Activated naive CD8-positive, alpha-beta T cell (primary cell): ENCODE results near the gene ITPR2.

Source experiments
- H3K27ac Mint-ChIP-seq: one replicate; pipeline ENCODE4 v1.8.0; 2021; ENCODE audit warnings: mixed read lengths
- H3K27me3 Mint-ChIP-seq: one replicate; pipeline ENCODE4 v1.8.0; 2021; ENCODE audit warnings: mixed read lengths
- H3K36me3 Mint-ChIP-seq: one replicate; pipeline ENCODE4 v1.8.0; 2021; ENCODE audit warnings: mixed read lengths
- H3K4me1 Mint-ChIP-seq: one replicate; pipeline ENCODE4 v1.8.0; 2021; ENCODE audit warnings: low read depth, mixed read lengths
- H3K4me3 Mint-ChIP-seq: one replicate; pipeline ENCODE4 v1.8.0; 2021; ENCODE audit warnings: mild to moderate bottlenecking, mixed read lengths
- H3K9me3 Mint-ChIP-seq: one replicate; pipeline ENCODE4 v1.8.0; 2021; ENCODE audit warnings: low read depth, mixed read lengths

The ITPR2 gene

DNA sequence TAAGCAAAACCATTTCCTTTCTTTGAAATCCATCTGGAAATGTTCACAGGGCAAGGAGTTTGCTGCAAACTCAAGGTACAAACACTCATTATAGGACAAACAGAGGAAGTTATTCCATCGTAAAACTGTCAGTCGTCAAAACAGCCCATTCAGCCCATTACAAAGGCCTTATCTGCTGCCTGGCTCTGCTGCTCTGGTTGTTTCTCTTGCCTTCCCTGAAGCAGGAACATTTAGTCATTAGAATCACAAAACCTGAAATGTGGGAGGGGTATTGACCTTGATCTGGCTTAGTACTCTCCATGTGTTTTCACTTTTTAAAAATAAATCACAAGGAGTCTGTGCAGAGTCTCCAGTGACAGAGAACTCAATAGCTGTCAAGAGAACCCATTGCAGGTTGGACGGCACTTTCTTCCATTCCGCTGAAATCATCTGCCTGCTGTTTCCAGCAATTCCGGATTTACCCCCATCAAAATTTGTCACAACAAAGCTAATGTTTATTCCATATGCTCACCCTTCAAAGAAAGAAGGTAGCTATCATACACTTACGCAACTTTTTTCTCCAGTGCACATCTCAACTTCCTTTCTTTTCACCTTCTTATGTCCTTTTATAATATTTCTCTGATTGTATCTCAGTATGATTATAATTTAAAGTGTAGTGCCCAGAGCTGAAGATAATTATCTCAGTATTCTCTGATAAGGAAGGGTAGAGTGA is 24.6 kb upstream of the ITPR2 start:
- Mint-ChIP-seq H3K9me3 (no peaks in the 10 kb centered on the region), H3K4me3 (no peak overlapping the region), H3K27ac (no peak overlapping the region), H3K36me3 (no peaks in the 10 kb centered on the region), H3K4me1 (no peaks in the 10 kb centered on the region), H3K27me3 (peaks cover 4% of the 10 kb centered on the region)

DNA sequence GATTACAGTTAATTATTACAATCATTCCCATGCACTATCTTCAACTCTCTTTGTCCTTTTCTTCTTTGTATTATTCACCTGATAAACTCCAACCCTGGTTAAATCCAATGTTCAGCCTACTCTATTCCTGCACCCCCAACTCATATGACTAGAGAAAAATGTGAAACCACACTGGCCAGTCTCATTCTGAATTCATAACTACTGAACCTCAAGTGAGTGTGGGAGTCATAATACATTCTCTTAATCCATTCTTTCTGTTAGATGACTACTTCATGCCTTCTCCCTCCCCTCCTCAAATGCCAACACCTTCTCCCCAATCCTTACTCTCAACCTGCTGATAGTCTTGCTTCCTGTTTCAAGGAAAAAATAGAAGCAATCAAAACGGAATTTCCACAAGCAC is 22.3 kb upstream of the ITPR2 start:
- Mint-ChIP-seq H3K4me3 (no peak overlapping the region), H3K36me3 (no peaks in the 10 kb centered on the region), H3K9me3 (no peaks in the 10 kb centered on the region), H3K27ac (no peak overlapping the region), H3K27me3 (peaks cover 4% of the 10 kb centered on the region), H3K4me1 (no peaks in the 10 kb centered on the region)

DNA sequence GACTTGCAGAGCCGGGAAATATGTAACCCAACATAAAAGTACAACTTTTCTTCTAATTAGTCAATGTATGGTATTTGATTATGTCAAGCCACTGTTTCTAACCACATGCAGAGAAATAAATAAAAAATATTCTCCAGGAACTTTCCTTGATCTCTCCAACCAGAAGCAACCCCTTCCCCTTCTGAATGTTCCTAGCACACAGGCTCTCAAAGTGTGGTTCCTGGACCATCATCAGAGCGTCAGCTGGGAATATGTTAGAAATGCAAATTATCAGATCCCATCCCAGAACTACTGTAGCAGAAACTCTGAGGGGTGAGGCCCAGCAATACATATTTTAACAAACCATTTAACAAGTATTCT is 21.0 kb upstream of the ITPR2 start:
- no peaks in the 10 kb centered on the region for H3K36me3 Mint-ChIP-seq
- H3K27me3 Mint-ChIP-seq = peaks cover 4% of the 10 kb centered on the region
- H3K4me1 Mint-ChIP-seq = no peaks in the 10 kb centered on the region
- no peak overlapping the region for H3K27ac Mint-ChIP-seq
- no peaks in the 10 kb centered on the region for H3K9me3 Mint-ChIP-seq
- H3K4me3 Mint-ChIP-seq = no peak overlapping the region

DNA sequence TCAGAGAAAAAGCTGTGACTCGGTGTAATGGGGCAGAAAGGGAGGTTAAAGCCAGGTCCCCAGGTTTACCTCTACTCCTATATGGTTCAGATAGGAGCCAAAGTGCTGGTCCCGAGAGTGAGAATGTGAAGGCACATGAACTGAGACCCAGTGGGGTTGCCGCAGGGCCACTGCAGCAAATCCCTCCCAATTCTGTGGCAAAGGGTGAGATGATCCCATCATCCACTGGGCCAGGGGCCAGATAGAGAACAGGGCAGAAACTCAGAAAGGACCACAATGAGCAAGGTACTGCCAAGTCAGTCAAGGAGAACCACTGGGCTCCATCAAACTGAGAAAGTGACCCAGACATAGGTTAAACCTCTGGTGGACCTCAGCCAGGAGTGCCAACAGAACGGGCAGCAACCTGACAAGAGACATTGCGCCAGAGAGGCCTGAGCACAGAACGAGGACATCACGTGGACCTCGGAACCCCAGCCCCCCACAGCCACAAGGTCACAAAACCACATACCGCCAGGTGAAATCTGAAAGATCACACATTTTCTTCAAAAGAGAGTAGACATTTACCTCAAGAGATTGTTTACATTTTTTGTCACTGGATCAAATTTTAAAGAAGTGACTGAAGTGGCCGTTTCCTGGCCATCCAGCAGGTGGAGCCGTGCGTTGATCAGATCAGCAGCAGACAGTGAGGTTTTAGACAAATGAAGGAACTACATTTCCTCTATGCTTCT is 20.5 kb upstream of the ITPR2 start:
- Mint-ChIP-seq H3K27me3 (peaks cover 4% of the 10 kb centered on the region), H3K9me3 (no peaks in the 10 kb centered on the region), H3K36me3 (no peaks in the 10 kb centered on the region), H3K4me3 (no peak overlapping the region), H3K27ac (peak overlapping the region; percentile 46), H3K4me1 (no peaks in the 10 kb centered on the region)

DNA sequence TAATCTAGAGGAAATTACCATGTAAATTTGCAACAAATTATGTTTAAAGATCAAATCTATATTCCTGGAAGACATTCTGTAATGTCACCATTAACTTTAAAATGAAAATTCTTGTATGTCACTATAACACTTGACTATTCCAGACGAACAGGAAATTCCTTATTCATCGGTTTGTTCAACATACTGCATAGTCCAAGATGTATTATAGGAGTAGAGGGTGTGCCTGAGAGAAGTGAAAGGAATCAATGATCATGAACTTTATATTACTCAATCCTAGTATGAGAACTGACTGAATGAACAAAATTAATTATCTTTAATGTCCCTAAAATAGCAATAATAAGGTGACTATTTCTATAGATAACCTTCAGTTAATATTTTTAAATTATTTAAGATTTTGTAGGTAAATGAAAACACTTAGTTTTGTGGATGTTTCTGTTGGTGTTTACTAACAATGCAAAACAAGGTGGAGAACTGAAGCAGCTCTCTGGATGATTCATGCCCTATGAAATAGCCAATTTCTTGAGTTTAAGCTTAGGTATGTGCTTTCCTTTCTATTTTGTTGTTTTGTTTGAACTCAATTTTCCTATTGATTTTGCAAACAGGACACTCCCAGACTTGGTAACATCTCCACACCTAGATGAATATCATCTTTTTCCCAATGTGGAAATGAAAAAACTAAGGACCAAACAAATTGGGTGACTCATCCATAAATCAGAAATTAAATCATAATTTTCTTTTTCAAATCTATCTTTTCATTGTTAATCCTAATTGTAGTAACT is 18.2 kb upstream of the ITPR2 start:
- H3K36me3 Mint-ChIP-seq = no peaks in the 10 kb centered on the region
- no peaks in the 10 kb centered on the region for H3K4me1 Mint-ChIP-seq
- H3K27ac Mint-ChIP-seq = no peak overlapping the region
- H3K9me3 Mint-ChIP-seq = no peaks in the 10 kb centered on the region
- peaks cover 5% of the 10 kb centered on the region for H3K27me3 Mint-ChIP-seq
- H3K4me3 Mint-ChIP-seq = no peak overlapping the region

DNA sequence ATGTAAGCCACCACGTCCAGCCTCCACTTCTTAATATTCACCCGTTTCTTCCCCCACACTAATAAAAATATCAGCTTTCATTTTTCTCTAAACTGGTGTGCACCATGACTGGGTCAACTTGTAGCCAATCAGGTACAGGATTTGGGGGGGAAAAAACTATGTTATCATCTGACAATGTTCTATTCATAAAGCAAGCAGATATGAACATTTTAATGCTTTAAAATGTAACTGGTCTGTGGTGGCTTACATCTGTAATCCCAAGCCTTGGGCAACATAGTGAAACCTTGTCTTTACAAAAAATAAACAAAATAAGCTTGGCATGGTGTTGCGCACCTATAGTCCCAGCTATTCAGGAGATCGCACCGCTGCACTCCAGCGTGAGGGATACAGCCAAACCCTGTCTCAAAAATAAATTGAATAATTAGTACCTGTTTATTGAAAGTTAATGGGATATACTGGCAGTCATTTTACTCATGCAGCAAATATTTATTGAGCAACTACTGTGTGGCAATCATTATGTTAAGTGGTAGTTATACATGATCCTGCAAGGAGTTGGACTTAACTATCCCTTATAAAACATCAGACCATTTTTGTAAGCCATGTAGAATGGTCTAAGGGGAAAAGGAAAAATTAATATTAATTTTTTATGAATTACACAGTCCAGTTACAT is 15.3 kb upstream of the ITPR2 start:
- H3K4me1 Mint-ChIP-seq = peaks cover 1% of the 10 kb centered on the region
- no peak overlapping the region for H3K4me3 Mint-ChIP-seq
- H3K27ac Mint-ChIP-seq = no peak overlapping the region
- no peaks in the 10 kb centered on the region for H3K9me3 Mint-ChIP-seq
- H3K36me3 Mint-ChIP-seq = no peaks in the 10 kb centered on the region
- H3K27me3 Mint-ChIP-seq = peaks cover 5% of the 10 kb centered on the region

DNA sequence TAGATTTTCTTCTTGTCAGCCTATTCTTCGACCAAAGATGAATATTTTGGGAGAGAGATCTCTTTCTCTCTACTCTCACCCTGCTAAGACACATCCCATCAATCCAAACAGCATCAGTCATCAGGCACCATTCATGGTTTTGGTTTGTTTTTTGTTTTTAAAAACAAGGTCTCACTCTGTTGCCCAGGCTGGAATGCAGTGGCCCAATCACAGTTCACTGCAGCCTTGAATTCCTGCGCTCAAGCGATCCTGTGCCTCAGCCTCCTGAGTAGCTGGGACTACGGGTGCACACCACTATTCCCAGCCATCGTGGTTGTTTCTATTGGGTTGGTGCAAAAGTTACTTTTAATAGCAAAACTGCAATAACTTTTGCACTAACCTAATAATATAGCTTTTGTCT is 14.4 kb upstream of the ITPR2 start:
- Mint-ChIP-seq H3K27me3 (peaks cover 5% of the 10 kb centered on the region), H3K36me3 (no peaks in the 10 kb centered on the region), H3K4me3 (no peak overlapping the region), H3K4me1 (peaks cover 1% of the 10 kb centered on the region), H3K27ac (no peak overlapping the region), H3K9me3 (no peaks in the 10 kb centered on the region)

DNA sequence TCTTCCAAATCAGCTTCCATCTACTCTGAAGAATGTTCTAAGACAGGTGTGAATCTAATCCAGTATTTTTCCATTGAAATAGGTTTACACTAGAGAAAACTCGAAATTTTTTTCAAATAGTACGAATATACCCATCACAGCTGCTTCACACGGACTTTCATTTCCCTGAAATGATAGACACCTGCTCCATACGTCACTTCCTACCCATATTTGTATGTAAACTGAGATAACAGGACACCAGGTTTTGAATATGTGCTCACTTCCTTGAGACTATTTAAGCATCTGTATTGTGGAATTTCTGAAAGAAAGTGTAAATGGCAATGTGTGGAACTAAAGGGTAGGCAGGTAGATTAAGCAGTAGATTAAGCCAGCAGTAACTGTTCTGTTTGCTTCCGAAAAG is 13.4 kb upstream of the ITPR2 start:
- Mint-ChIP-seq H3K27me3 (peaks cover 5% of the 10 kb centered on the region), H3K36me3 (no peaks in the 10 kb centered on the region), H3K9me3 (no peaks in the 10 kb centered on the region), H3K4me1 (peaks cover 1% of the 10 kb centered on the region), H3K27ac (no peak overlapping the region), H3K4me3 (no peak overlapping the region)

DNA sequence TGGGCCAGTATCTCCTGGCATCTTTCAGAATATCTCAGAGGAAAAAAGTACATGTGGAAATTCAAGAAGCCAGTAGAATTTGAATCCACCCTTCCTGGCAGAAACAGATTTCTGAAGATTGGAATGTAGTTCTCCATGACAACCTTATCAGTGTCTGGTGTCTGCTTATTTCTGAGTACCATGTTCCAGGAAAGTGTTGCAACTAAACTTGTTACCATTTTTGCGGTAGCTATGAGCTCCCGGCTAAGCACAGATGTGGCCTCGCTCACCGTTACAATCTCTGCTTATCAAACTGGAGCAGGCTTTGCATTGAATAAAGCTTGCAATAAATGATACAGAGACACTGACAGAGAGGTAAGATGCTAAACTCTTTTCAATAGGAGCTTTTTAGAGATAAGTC is 13.0 kb upstream of the ITPR2 start:
- Mint-ChIP-seq H3K27me3 (peaks cover 5% of the 10 kb centered on the region), H3K4me1 (peaks cover 5% of the 10 kb centered on the region), H3K36me3 (no peaks in the 10 kb centered on the region), H3K9me3 (no peaks in the 10 kb centered on the region), H3K27ac (no peak overlapping the region), H3K4me3 (no peak overlapping the region)

DNA sequence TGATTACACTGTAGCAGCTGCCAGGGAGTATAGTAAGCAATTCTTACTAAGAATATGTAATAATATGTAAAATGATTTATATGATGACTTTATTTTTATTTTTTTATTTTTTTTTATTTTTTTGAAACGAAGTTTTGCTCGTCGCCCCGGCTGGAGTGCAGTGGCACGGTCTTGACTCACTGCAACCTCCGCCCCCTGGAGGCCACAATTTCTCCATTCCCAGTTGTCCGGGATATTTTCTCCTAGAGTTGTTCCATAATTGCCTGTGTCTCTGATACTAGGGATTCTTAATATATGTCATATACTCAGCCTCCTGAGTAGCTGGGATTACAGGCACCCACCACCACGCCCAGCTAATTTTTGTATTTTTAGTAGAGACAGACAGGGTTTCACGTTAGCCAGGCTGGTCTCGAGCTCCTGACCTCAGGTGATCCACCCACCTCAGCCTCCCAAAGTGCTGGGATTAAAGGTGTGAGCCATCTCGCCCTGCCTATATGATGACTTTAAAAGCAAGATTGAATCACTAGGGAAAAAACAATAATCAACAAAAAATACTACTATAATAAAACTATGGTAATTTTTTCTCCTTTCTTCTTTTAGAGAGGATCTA is 12.2 kb upstream of the ITPR2 start:
- Mint-ChIP-seq H3K27ac (no peak overlapping the region), H3K36me3 (no peaks in the 10 kb centered on the region), H3K9me3 (no peaks in the 10 kb centered on the region)

DNA sequence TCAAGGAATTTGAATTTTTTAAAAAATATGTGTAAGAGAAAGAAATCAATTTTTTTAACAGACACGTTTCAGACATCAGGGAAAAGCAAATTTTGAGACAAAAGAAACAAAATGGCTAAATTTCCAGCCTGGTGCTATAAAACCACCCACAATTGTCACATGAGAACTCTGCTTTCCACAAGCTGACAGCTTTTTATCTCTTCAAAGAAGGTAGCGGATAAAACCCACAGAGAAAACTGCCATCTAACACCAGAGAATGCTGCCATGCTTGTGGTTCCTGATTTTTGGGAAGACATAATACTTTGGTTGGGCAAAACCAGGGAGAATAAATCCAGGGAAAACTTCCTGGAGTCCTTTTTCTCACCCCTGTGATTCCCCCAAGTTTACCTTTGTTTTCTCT is 10.3 kb upstream of the ITPR2 start:
- no peak overlapping the region for H3K27ac Mint-ChIP-seq

More for the DNA sequence above, 12.2 kb upstream of the ITPR2 start:
- Mint-ChIP-seq H3K27me3 (peaks cover 5% of the 10 kb centered on the region), H3K4me3 (no peak overlapping the region), H3K4me1 (peaks cover 8% of the 10 kb centered on the region)

DNA sequence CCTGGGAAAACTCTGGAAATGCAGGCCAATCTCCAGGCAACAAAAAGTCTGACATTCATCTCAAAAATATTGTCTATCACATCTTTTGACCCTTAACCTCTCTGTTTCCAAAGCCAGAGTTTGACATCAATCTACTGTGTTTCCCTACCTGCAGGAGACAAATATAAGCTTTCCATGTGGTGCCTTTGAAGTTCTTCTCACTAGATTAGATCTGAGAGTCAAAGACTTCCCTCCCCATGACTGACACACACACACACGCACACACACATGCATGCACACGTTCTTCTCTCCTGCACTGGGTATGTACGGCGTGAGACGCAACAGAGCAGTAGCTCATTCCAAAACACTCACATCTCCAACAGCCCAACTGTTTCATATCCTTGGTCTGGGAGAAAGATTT is 8.1 kb upstream of the ITPR2 start:
- Mint-ChIP-seq H3K4me3 (no peak overlapping the region), H3K27ac (no peak overlapping the region), H3K36me3 (no peaks in the 10 kb centered on the region), H3K27me3 (no peaks in the 10 kb centered on the region), H3K9me3 (no peaks in the 10 kb centered on the region), H3K4me1 (peaks cover 10% of the 10 kb centered on the region)

More for the DNA sequence above, 10.3 kb upstream of the ITPR2 start:
- no peaks in the 10 kb centered on the region for H3K36me3 Mint-ChIP-seq
- peaks cover 10% of the 10 kb centered on the region for H3K4me1 Mint-ChIP-seq
- H3K27me3 Mint-ChIP-seq = peaks cover 5% of the 10 kb centered on the region
- H3K9me3 Mint-ChIP-seq = no peaks in the 10 kb centered on the region
- no peak overlapping the region for H3K4me3 Mint-ChIP-seq

DNA sequence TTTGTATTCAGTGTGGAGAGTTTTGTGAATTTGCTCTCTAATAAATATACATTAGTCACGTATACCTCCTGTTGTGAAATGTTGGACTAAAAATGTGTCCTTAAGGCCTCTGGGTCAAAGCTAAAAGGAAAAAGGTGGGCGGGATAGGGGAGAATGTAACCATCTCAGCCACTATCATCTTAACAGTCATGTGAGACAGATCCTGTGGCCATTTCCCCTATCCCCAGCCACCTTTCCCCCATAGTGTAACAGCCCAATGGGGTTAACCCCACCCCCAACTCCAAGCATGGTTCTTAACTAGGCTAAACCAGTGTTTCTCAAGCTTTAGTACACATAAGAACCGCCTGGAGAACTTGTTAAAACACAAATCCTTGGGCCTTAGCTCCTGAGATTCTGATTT is 6.5 kb upstream of the ITPR2 start:
- H3K4me1 Mint-ChIP-seq = peaks cover 8% of the 10 kb centered on the region
- no peaks in the 10 kb centered on the region for H3K9me3 Mint-ChIP-seq
- no peaks in the 10 kb centered on the region for H3K36me3 Mint-ChIP-seq
- no peak overlapping the region for H3K4me3 Mint-ChIP-seq
- H3K27me3 Mint-ChIP-seq = no peaks in the 10 kb centered on the region
- H3K27ac Mint-ChIP-seq = no peak overlapping the region

DNA sequence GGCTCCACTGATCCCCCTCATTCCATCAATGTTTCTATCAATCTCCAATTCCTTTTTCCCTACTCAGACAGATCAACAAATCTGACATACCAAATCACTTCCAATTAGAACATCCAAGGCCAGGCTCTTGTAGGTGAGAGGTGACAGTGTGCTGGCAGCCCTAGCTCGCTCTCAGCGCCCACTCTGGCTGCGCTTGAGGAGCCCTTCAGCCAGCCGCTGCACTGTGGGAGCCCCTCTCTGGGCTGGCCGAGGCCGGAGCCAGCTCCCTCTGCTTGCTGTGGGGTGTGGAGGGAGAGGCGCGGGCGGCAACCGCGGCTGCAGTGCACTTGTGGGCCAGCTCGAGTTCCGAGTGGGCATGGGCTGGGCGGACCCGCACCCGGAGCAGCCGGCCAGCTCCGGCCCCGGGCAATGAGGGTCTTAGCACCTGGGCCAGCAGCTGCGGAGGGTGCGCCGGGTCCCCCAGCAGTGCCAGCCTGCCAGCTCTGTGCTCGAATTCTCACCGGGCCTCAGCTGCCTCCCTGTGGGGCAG is 6.0 kb upstream of the ITPR2 start:
- Mint-ChIP-seq H3K4me1 (peaks cover 12% of the 10 kb centered on the region), H3K27ac (no peak overlapping the region), H3K27me3 (no peaks in the 10 kb centered on the region), H3K9me3 (no peaks in the 10 kb centered on the region), H3K4me3 (no peak overlapping the region), H3K36me3 (no peaks in the 10 kb centered on the region)
